K562 (cell line): ENCODE data around the gene FERMT3. TPM values are rescaled to one million over a fixed set of nuclear protein-coding genes. Genes with fewer than 3 reads are reported as not detected.
A peak's percentile ranks its signal among the peaks of the same experiment; 100 is the strongest.

Experiments
- ARHGAP35 ChIP-seq: fragments of 450-650 bp; IDR thresholded peaks from 2 replicates; pipeline ENCODE4 v1.6.1; 2018; ENCODE audit not compliant: partially characterized antibody
- LARP7 ChIP-seq: fragments of 450-650 bp; IDR thresholded peaks from 2 replicates; pipeline ENCODE4 v1.6.1; 2016
- NFIC ChIP-seq: fragments of 450-650 bp; IDR thresholded peaks from 2 replicates; pipeline ENCODE4 v1.6.1; 2017; ENCODE audit warnings: mild to moderate bottlenecking, inconsistent platforms
- TEAD4 ChIP-seq, 2 experiments: sonication (generic) in 1 of 2; formaldehyde crosslinking in 1 of 2; IDR thresholded peaks; 2 replicates each; pipeline versions ENCODE4 v1.6.1 to v1.8.0; 2012 to 2022; ENCODE audit warnings: borderline replicate concordance in 1 of 2, inconsistent platforms in 1 of 2, low read length in 1 of 2, mild to moderate bottlenecking in 1 of 2, missing genetic modification reagents in 1 of 2
- XRCC4 ChIP-seq: IDR thresholded peaks from one replicate; pipeline ENCODE4 v1.6.1; 2011; ENCODE audit not compliant: insufficient read depth, insufficient read length; ENCODE audit errors: extremely low read depth
- ZNF184 ChIP-seq: sonication (generic); formaldehyde crosslinking; IDR thresholded peaks from 2 replicates; pipeline ENCODE4 v1.5.0; 2020; ENCODE audit warnings: missing genetic modification reagents
- ZNF445 ChIP-seq: fragments of 250-450 bp; sonication (Bioruptor Pico); IDR thresholded peaks from 2 replicates; pipeline ENCODE4 v1.4.0; 2020; ENCODE audit warnings: low read depth, mild to moderate bottlenecking, moderate library complexity
- ZNF699 ChIP-seq: fragments of 250-450 bp; sonication (Bioruptor Pico); IDR thresholded peaks from 2 replicates; pipeline ENCODE4 v1.8.0; 2021; ENCODE audit warnings: mild to moderate bottlenecking, moderate library complexity; ENCODE audit not compliant: insufficient replicate concordance
- ZNF77 ChIP-seq: fragments of 250-450 bp; sonication (Bioruptor Pico); IDR thresholded peaks from 2 replicates; pipeline ENCODE4 v1.5.0; 2020
- polyA plus RNA-seq, 8 experiments: library from polyadenylated mRNA; depleted of rRNA in 4 of 8; stranded (reverse) in 5 of 8; unstranded in 3 of 8; fragments of >200 nt; fragmentation: Nextera tagmentation in 2 of 8; fragmentation: Illumina TruSeq in 1 of 8; extraction: Ambion mirVana in 2 of 8; extraction: Trizol in 1 of 8; gene quantifications; 2 replicates each; pipeline versions ENCODE4 v1.2.1 to v1.2.3, GENCODE V29; 2011 to 2014; ENCODE audit warnings: inconsistent platforms in 1 of 8, missing spikeins in 1 of 8
- total RNA-seq, 7 experiments: library from RNA; depleted of rRNA in 6 of 7; stranded (reverse); fragments of >200 nt in 6 of 7; fragmentation: Illumina TruSeq in 2 of 7; extraction: Trizol in 2 of 7; gene quantifications; 2 replicates each; pipeline versions ENCODE4 v1.2.1 to v1.2.3, GENCODE V29; 2011 to 2021; ENCODE audit warnings: low replicate concordance in 1 of 7
- TF ChIP-seq, protein P1 (sequence below): fragments of 250-450 bp; sonication (Bioruptor Pico); IDR thresholded peaks from 2 replicates; pipeline ENCODE4 v1.4.0; 2020; ENCODE audit warnings: mild to moderate bottlenecking, moderate library complexity
- TF ChIP-seq, protein P2 (sequence below), 2 experiments: fragments of 450-650 bp; IDR thresholded peaks; 2 replicates each; pipeline ENCODE4 v1.6.1; 2016; ENCODE audit warnings: mild to moderate bottlenecking in 2 of 2, borderline replicate concordance in 1 of 2, low read depth in 1 of 2, moderate library complexity in 1 of 2
- TF ChIP-seq, protein P3 (sequence below): fragments of 250-450 bp; sonication (Bioruptor Pico); IDR thresholded peaks from 2 replicates; pipeline ENCODE4 v1.5.0; 2021

FERMT3 gene
- total and polyA plus RNA-seq, 9 of the 15 experiments (the other 6 are each of a cell fraction or from before 2014, with no cell fraction given) = 3.2 to 275 (median 79.7) TPM

DNA sequence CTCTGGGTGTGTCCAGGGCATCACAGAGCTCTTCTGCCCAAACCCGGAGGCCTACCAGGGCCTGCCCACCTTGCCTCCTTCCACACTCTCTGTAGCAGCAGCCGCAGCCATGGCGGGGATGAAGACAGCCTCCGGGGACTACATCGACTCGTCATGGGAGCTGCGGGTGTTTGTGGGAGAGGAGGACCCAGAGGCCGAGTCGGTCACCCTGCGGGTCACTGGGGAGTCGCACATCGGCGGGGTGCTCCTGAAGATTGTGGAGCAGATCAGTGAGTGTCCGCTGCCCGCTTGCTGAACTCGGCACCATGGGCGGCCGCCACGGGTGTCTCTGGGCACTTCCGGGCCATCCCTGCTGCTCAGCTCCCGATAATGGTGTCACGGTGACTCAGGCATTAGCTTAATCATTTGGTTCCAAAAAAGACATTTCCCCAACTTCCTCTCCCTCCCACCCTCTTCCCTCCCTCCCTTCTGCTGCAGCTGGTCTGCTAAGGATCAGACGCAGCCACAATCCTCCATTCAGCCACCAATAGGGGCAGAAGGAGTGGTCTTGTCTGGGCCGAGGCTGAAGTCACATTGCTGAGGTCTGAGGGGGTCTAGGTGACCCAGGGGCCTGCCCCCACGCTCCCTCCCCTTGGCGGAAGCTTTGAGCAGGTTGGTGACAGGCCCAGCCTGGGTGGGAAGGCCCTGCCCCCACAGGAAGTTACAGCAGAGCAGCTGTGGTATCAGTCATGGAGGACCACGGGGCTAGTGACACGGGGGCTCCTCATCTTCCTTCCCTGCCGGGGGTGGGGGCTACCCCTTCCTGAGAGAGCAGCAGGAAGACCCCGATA, 950 bp downstream of the FERMT3 start (continued):
- TF ChIP-seq XRCC4 (no peak), TEAD4 (IDR thresholded peaks at IDR 0.05; ENCODE audit: low read length) (0 out of 2 replicates have a peak, but pooled peaks have one; percentile 17), TEAD4 (CRISPR knock-in tag; IDR thresholded peaks at IDR 0.05; ENCODE audit: borderline replicate concordance) (no peak), ZNF445 (no peak), ZNF77 (CRISPR knock-in tag) (no peak), ARHGAP35 (no peak), ZNF699 (CRISPR knock-in tag) (no peak), ZNF184 (CRISPR knock-in tag) (no peak), LARP7 (no peak), NFIC (peak; percentile 44; the same call in 1 of the 2 replicates)
- TF ChIP-seq, protein P1, sequence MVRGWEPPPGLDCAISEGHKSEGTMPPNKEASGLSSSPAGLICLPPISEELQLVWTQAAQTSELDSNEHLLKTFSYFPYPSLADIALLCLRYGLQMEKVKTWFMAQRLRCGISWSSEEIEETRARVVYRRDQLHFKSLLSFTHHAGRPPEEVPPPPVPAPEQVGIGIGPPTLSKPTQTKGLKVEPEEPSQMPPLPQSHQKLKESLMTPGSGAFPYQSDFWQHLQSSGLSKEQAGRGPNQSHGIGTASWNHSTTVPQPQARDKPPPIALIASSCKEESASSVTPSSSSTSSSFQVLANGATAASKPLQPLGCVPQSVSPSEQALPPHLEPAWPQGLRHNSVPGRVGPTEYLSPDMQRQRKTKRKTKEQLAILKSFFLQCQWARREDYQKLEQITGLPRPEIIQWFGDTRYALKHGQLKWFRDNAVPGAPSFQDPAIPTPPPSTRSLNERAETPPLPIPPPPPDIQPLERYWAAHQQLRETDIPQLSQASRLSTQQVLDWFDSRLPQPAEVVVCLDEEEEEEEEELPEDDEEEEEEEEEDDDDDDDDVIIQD = no peak
- TF ChIP-seq, protein P2, sequence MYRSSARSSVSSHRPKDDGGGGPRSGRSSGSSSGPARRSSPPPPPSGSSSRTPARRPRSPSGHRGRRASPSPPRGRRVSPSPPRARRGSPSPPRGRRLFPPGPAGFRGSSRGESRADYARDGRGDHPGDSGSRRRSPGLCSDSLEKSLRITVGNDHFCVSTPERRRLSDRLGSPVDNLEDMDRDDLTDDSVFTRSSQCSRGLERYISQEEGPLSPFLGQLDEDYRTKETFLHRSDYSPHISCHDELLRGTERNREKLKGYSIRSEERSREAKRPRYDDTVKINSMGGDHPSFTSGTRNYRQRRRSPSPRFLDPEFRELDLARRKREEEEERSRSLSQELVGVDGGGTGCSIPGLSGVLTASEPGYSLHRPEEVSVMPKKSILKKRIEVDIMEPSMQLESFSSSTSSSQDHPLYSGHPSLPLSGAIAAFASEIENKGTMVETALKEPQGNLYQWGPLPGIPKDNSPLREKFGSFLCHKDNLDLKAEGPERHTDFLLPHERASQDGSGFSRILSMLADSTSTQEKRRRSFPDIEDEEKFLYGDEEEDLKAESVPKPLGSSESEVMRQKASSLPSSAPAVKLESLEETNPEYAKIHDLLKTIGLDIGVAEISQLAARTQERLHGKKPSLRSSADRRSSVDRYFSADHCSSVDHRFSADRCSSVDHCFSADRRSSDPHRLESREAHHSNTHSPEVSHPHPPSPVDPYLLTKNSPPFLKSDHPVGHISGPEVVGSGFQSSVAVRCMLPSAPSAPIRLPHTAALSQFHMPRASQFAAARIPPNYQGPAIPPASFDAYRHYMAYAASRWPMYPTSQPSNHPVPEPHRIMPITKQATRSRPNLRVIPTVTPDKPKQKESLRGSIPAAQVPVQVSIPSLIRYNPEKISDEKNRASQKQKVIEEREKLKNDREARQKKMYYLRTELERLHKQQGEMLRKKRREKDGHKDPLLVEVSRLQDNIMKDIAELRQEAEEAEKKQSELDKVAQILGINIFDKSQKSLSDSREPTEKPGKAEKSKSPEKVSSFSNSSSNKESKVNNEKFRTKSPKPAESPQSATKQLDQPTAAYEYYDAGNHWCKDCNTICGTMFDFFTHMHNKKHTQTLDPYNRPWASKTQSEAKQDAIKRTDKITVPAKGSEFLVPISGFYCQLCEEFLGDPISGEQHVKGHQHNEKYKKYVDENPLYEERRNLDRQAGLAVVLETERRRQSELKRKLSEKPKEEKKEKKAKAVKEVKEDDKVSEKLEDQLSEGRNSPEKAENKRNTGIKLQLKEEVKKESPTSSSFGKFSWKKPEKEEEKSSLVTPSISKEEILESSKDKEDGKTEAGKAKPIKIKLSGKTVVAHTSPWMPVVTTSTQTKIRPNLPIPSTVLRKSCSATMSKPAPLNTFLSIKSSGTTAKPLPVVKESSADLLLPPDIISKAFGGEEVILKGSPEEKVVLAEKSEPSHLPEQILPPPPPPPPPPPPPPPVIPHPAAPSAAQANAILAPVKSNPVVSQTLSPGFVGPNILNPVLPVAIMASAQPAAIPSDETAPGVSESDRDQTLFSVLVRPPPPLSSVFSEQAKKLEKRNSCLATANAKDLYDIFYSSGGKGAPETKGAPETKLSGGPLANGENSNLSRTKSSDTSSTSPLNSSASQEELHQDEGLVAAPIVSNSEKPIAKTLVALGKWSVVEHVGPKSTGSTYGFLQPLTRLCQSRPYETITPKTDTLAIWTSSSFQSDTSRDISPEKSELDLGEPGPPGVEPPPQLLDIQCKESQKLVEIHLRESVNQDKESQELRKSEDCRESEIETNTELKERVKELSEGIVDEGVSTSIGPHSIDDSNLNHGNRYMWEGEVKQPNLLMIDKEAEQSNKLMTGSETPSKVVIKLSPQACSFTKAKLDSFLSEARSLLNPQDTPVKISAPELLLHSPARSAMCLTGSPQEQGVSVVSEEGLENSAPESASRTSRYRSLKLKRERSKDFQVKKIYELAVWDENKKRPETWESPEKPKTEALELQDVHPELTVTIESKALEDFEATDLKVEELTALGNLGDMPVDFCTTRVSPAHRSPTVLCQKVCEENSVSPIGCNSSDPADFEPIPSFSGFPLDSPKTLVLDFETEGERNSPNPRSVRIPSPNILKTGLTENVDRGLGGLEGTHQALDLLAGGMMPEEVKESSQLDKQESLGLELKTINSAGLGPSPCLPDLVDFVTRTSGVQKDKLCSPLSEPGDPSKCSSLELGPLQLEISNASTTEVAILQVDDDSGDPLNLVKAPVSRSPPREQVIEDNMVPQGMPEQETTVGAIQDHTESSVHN (IDR thresholded peaks at IDR 0.05; ENCODE audit: borderline replicate concordance in 1 of 2, low read depth in 1 of 2) = peak in 1 of 2 experiments; percentile 64; a peak in 2 of 4 replicates
- TF ChIP-seq, protein P3, sequence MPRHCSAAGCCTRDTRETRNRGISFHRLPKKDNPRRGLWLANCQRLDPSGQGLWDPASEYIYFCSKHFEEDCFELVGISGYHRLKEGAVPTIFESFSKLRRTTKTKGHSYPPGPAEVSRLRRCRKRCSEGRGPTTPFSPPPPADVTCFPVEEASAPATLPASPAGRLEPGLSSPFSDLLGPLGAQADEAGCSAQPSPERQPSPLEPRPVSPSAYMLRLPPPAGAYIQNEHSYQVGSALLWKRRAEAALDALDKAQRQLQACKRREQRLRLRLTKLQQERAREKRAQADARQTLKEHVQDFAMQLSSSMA (CRISPR knock-in tag) = no peak
